Muscle of leg (tissue), 16 donors: ENCODE data around the gene HEATR5B. TPM values are rescaled to one million over a fixed set of nuclear protein-coding genes. Genes with fewer than 3 reads are reported as not detected.

Experiments used
- DNase-seq: peaks from one replicate; pipeline ENCODE4 v3.0.0; 2013
- H3K27ac ChIP-seq: one replicate; pipeline ENCODE4 v1.5.1; 2013; ENCODE audit warnings: mild to moderate bottlenecking, low read length, control low read depth
- H3K27me3 ChIP-seq: one replicate; pipeline ENCODE4 v1.6.1; 2013; ENCODE audit warnings: low read length; ENCODE audit not compliant: control insufficient read depth, insufficient read depth
- H3K36me3 ChIP-seq: one replicate; pipeline ENCODE4 v1.6.1; 2013; ENCODE audit warnings: low read length; ENCODE audit not compliant: control insufficient read depth, insufficient read depth
- H3K4me1 ChIP-seq: one replicate; pipeline ENCODE4 v1.6.1; 2013; ENCODE audit warnings: low read length; ENCODE audit not compliant: control insufficient read depth, insufficient read depth
- H3K4me3 ChIP-seq: one replicate; pipeline ENCODE4 v1.5.1; 2013; ENCODE audit warnings: low read length, control low read depth
- H3K9me3 ChIP-seq: replicated peaks from 2 replicates; pipeline ENCODE4 v1.6.1; 2013; ENCODE audit warnings: low read depth, low read length; ENCODE audit not compliant: control insufficient read depth
- WGBS: methylation state at CpG from one replicate; pipeline ENCODE4 v1.1.5; 2013; ENCODE audit warnings: missing lambda C conversion rate; ENCODE audit not compliant: insufficient coverage; 5-methylcytosine and 5-hydroxymethylcytosine counted together
- long read RNA-seq, 11 donors: transcript quantifications; one replicate each; lab custom pipeline, GENCODE V29; 2026
- polyA plus RNA-seq, 8 donors: library from polyadenylated mRNA; unstranded; fragments of 120-200 nt; gene quantifications; one replicate each; pipeline versions ENCODE4 v1.2.1 to v1.2.3, GENCODE V29; 2013; ENCODE audit warnings: inconsistent platforms in 1 of 8, low replicate concordance in 1 of 8; ENCODE audit not compliant: insufficient read length in 8 of 8, insufficient read depth in 1 of 8
- total RNA-seq: library from RNA; stranded (reverse); fragments of 120-200 nt; gene quantifications from one replicate; pipeline ENCODE4 v1.2.4, GENCODE V29; 2013

HEATR5B gene
- total RNA-seq (14.7 TPM), polyA plus RNA-seq (10 to 100 TPM; 10.2 to 14.7 (median 11.4) TPM)
- long read RNA-seq, donor 1 = 0 reads
- long read RNA-seq, donor 2 = 0 reads
- long read RNA-seq, donor 3, full-length matches to known transcripts = 1 of 1 reads
- long read RNA-seq, donor 3, partial matches to known transcripts = 0 of 1 reads
- long read RNA-seq, donor 3, other reads (novel, unspliced or antisense) = 0 of 1 reads
- long read RNA-seq, donor 4 = 0 reads
- long read RNA-seq, donor 5, partial matches to known transcripts = 25 of 44 reads
- long read RNA-seq, donor 5, other reads (novel, unspliced or antisense) = 19 of 44 reads
- long read RNA-seq, donor 6 = 0 reads
- long read RNA-seq, donor 7 = 0 reads
- long read RNA-seq, donor 8 = 0 reads
- long read RNA-seq, donor 9, partial matches to known transcripts = 5 of 12 reads
- long read RNA-seq, donor 9, other reads (novel, unspliced or antisense) = 7 of 12 reads
- long read RNA-seq, donor 10, full-length matches to known transcripts = 1 of 1 reads
- long read RNA-seq, donor 10, partial matches to known transcripts = 0 of 1 reads
- long read RNA-seq, donor 10, other reads (novel, unspliced or antisense) = 0 of 1 reads
- long read RNA-seq, donor 11, full-length matches to known transcripts = 1 of 1 reads
- long read RNA-seq, donor 11, partial matches to known transcripts = 0 of 1 reads
- long read RNA-seq, donor 11, other reads (novel, unspliced or antisense) = 0 of 1 reads

GRCh38 chr2:37083873-37084794, at the start of gene HEATR5B, which contains the start of gene GPATCH11:
Gene HEATR5B, minus strand, starts transcription at chr2:37084372. Its CDS starts 958 bp downstream, at chr2:37083414.
Gene GPATCH11, plus strand, starts transcription at chr2:37084518. Its CDS starts 3,864 bp downstream, at chr2:37088382.
- Histone ChIP-seq H3K4me3 (peak within 1 kb of the TSS; percentile 93), H3K36me3 (peaks cover 19% of the 10 kb centered on the region), H3K27me3 (no peaks in the 10 kb centered on the region), H3K4me1 (peaks cover 2% of the 10 kb centered on the region), H3K9me3 (no peaks in the 10 kb centered on the region), H3K27ac (peak within 1 kb of the TSS; percentile 79)
- WGBS = under 1% methylated on average over 61 of the region's 74 CpGs
- peak; percentile 98 for DNase-seq

GRCh38 chr2:37132914-37133313, 48.7 kb upstream of the HEATR5B start:
- Histone ChIP-seq H3K4me1 (no peaks in the 10 kb centered on the region), H3K36me3 (peaks cover 70% of the 10 kb centered on the region), H3K27me3 (no peaks in the 10 kb centered on the region), H3K9me3 (no peaks in the 10 kb centered on the region), H3K27ac (no peak overlapping the region), H3K4me3 (no peak overlapping the region)
- 100% methylated on average over 3 of the region's 6 CpGs for WGBS
- DNase-seq = no peak

GRCh38 chr2:37125416-37125815, 41.2 kb upstream of the HEATR5B start:
- DNase-seq = peak; percentile 82
- WGBS = 72% methylated on average over 2 of the region's 2 CpGs
- Histone ChIP-seq H3K27ac (peak overlapping the region; percentile 87), H3K27me3 (no peaks in the 10 kb centered on the region), H3K9me3 (no peaks in the 10 kb centered on the region), H3K4me1 (peaks cover 6% of the 10 kb centered on the region), H3K4me3 (no peak overlapping the region), H3K36me3 (peaks cover 57% of the 10 kb centered on the region)

- no peaks in the 10 kb centered on the region for H3K9me3 ChIP-seq
- H3K36me3 ChIP-seq = peaks cover 53% of the 10 kb centered on the region
- WGBS = 98% methylated on average over 5 of the region's 5 CpGs
These were observed 35.0 kb upstream of the HEATR5B start for GRCh38 chr2:37119157-37119556.

DNA sequence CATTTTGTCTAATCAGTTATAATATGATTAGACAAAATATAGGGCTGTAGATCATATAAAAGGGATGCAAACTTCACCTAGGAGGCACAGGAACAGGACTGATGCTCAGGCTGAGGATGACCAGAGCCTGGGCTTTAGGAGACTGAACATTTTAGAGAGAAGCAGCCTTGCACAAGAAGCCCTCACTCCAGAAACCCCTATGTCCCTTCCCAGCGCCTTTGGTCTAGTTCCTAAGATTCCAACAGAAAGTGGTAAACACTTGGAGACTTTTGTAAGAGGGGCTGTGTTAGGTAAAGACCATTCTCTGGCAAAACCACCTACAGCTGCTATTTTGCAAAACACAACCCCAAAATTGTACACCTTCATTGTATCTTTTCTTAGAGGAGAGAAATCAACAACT, 33.4 kb upstream of the HEATR5B start:
- Histone ChIP-seq H3K27me3 (no peaks in the 10 kb centered on the region), H3K9me3 (no peaks in the 10 kb centered on the region), H3K27ac (no peak overlapping the region), H3K4me1 (no peaks in the 10 kb centered on the region), H3K36me3 (peaks cover 44% of the 10 kb centered on the region), H3K4me3 (no peak overlapping the region)
- whole genome bisulfite sequencing = no CpG with 5 or more reads among the region's 1 CpG
- DNase-seq = no peak

More at GRCh38 chr2:37119157-37119556, 35.0 kb upstream of the HEATR5B start:
- H3K27me3 ChIP-seq = no peaks in the 10 kb centered on the region
- H3K27ac ChIP-seq = no peak overlapping the region
- no peaks in the 10 kb centered on the region for H3K4me1 ChIP-seq
- DNase-seq = no peak
- H3K4me3 ChIP-seq = no peak overlapping the region

DNA sequence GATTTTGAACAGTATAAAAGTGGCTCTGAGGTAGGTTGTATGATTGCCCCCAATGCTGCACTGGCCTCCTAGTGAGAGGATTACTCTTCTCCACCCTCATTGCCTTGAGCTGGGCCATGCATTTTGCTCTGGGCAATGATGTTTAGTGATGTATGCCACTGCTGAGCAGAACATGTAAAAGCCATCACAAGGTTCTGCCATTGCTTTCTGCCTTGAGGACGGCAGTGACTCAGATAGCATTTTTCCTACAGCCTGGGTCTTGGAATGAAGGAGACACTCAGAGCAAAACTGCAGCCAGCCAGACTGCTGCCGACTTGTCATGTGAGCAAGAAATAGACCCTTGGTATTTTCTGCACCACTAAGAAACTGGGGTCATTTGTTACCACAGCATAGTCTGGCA, 27.8 kb upstream of the HEATR5B start:
- Histone ChIP-seq H3K36me3 (peaks cover 47% of the 10 kb centered on the region), H3K9me3 (no peaks in the 10 kb centered on the region), H3K4me3 (no peak overlapping the region), H3K27ac (no peak overlapping the region), H3K4me1 (no peaks in the 10 kb centered on the region), H3K27me3 (no peaks in the 10 kb centered on the region)
- no peak for DNase-seq
- WGBS = 93% methylated on average over 2 of the region's 2 CpGs

DNA sequence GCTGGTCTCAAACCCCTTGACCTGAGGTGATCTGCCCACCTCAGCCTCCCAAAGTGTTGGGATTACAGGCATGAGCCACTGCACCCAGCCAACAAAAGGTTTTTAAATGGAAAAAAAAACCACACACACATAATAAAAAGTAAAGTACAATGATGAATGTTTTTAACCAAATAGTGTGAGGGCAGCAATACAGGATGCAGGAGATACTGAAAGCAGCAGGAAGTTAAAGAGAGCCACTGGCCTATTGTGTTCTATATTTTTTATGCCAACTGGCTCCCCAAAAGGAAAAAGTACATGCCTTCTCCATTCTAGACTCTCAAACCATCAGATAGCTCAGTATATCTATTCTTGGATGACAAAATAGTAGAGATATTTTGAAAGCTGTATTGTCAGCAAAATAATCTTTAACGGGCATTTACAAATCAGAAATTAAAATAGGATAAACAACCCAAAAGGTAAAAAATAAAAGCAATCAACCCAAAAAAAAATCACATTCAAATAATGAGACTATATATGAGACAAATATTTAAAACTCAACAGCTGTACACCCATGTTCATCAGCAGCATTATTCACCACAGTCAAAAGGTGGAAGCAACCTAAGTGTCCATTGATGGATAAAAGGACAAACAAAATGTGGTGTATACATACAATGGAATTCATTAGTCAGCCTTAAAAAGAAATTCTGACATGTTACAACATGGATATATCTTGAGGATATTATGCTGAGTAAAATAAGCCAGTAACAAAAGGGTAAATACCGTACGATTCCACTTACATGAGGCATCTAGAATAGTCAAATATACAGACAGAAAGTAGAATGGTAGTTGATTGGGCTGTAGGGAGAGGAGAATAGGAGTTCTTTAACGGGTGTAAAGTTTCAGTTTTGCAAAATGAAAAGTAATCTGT, 26.4 kb upstream of the HEATR5B start:
- Histone ChIP-seq H3K4me1 (no peaks in the 10 kb centered on the region), H3K9me3 (no peaks in the 10 kb centered on the region), H3K27ac (no peak overlapping the region), H3K36me3 (peaks cover 37% of the 10 kb centered on the region), H3K27me3 (no peaks in the 10 kb centered on the region), H3K4me3 (no peak overlapping the region)
- DNase-seq = no peak
- WGBS = no CpG with 5 or more reads among the region's 4 CpGs

DNA sequence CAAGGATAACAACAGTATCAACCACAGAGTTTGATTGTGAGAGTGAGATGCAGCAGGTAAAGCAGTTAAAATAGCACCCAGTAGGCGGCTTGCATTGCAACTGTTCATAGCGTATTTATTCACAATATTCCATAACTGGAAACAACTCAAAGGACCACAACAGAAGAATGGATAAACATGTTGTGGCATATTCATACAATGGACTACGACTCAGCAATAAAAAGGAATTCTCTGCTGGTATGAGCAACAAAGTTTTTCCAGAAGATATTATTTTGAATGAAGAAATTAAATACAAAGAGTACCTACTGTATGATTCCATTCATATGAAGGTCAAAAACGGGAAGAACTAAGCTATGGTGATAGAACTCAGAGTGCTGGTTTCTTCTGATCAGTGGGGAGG, 25.4 kb upstream of the HEATR5B start:
- H3K4me1 ChIP-seq = no peaks in the 10 kb centered on the region
- WGBS = no CpG with 5 or more reads among the region's 4 CpGs
- no peaks in the 10 kb centered on the region for H3K9me3 ChIP-seq
- no peak overlapping the region for H3K4me3 ChIP-seq
- H3K27me3 ChIP-seq = no peaks in the 10 kb centered on the region
- H3K36me3 ChIP-seq = peaks cover 36% of the 10 kb centered on the region
- H3K27ac ChIP-seq = no peak overlapping the region
- DNase-seq = no peak

DNA sequence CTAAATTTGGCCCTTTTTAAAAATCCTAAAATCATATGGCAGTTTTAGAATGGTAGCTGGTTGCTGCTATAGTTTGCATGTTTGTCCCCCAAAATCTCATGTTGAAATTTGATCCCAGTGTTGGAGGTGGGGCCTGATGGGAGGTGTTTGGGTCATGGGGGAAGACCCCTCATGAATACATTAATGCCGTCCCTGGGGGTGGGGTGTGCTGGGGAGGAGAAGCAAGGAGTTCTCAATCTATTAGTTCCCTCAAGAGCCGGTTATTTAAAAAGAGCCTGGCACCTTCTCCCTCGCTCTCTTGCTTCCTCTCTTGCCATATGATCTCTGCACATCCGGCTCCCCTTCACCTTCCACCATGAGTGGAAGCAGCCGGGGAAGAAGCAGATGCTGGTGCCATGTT, 21.0 kb upstream of the HEATR5B start:
- 79% methylated on average over 3 of the region's 5 CpGs for WGBS
- no peaks in the 10 kb centered on the region for H3K9me3 ChIP-seq
- no peak for DNase-seq
- no peaks in the 10 kb centered on the region for H3K4me1 ChIP-seq
- H3K36me3 ChIP-seq = peaks cover 38% of the 10 kb centered on the region
- no peak overlapping the region for H3K4me3 ChIP-seq
- H3K27ac ChIP-seq = no peak overlapping the region
- no peaks in the 10 kb centered on the region for H3K27me3 ChIP-seq
